ENCODE data around the gene AOPEP.

AOPEP gene

GRCh38 chr9:95097279-95097678 is 370.8 kb downstream of the AOPEP start:
- DNase-seq (ENCODE audit: low spot score), result no peak

GRCh38 chr9:95098391-95098921 is 372.0 kb downstream of the AOPEP start:
- DNase-seq (ENCODE audit: low spot score), result no peak

GRCh38 chr9:95099321-95100070 is 373.0 kb downstream of the AOPEP start:
- DNase-seq (ENCODE audit: low spot score), result no peak

- DNase-seq (ENCODE audit: low spot score), result no peak
Measured at GRCh38 chr9:95100071-95100627, 373.6 kb downstream of the AOPEP start.

GRCh38 chr9:95101326-95101725 is 374.8 kb downstream of the AOPEP start:
- DNase-seq (ENCODE audit: low spot score), result no peak

GRCh38 chr9:95102001-95102433 is 375.5 kb downstream of the AOPEP start:
- no peak for DNase-seq (ENCODE audit: low spot score)

GRCh38 chr9:95102572-95102971 is 376.1 kb downstream of the AOPEP start:
- no peak for DNase-seq (ENCODE audit: low spot score)

- no peak for DNase-seq (ENCODE audit: low spot score)
Measured at GRCh38 chr9:95103281-95103771, 376.8 kb downstream of the AOPEP start.

GRCh38 chr9:95103871-95104580 is 377.5 kb downstream of the AOPEP start:
- DNase-seq (ENCODE audit: low spot score), result no peak

- no peak for DNase-seq (ENCODE audit: low spot score)
Measured at GRCh38 chr9:95104581-95104960, 378.1 kb downstream of the AOPEP start.

- DNase-seq (ENCODE audit: low spot score), result no peak
Measured at GRCh38 chr9:95104980-95105379, 378.5 kb downstream of the AOPEP start.

- DNase-seq (ENCODE audit: low spot score), result no peak
Measured at GRCh38 chr9:95105519-95106287, 379.2 kb downstream of the AOPEP start.

GRCh38 chr9:95107001-95107749 is 380.7 kb downstream of the AOPEP start:
- DNase-seq (ENCODE audit: low spot score), result no peak

GRCh38 chr9:95107976-95108375 is 381.5 kb downstream of the AOPEP start:
- no peak for DNase-seq (ENCODE audit: low spot score)

GRCh38 chr9:95108777-95109176 is 382.3 kb downstream of the AOPEP start:
- no peak for DNase-seq (ENCODE audit: low spot score)

GRCh38 chr9:95109456-95109855 is 383.0 kb downstream of the AOPEP start:
- DNase-seq (ENCODE audit: low spot score), result no peak

- no peak for DNase-seq (ENCODE audit: low spot score)
Measured at GRCh38 chr9:95110921-95111525, 384.5 kb downstream of the AOPEP start.

- no peak for DNase-seq (ENCODE audit: low spot score)
Measured at GRCh38 chr9:95111716-95112115, 385.2 kb downstream of the AOPEP start.

GRCh38 chr9:95112436-95113280 is 386.2 kb downstream of the AOPEP start:
- DNase-seq (ENCODE audit: low spot score), result no peak

- DNase-seq (ENCODE audit: low spot score), result no peak
Measured at GRCh38 chr9:95115104-95115503, 388.6 kb downstream of the AOPEP start.

Measured in D341Med (cell line).